ENCODE data around the gene RRAGD.
A peak's percentile ranks its signal among the peaks of the same experiment; 100 is the strongest.

Gene RRAGD

GRCh38 chr6:89415185-89415584 lies 3.1 kb upstream of the RRAGD start:
- no peak for TF ChIP-seq CTCF (IDR thresholded peaks at IDR 0.05; ENCODE audit: low read depth, low read length, missing control alignments)
- in situ Hi-C loops (cut with HindIII; ENCODE audit: low sequenced_read_pairs) = no loop called here
- DNase-seq (ENCODE audit: low read depth) = no peak
- no peak overlapping the region for H3K4me3 ChIP-seq (ENCODE audit: low read depth, low read length)

- H3K4me3 ChIP-seq (ENCODE audit: low read depth, low read length) = no peak overlapping the region
- in situ Hi-C loops (cut with HindIII; ENCODE audit: low sequenced_read_pairs) = no loop called here
- DNase-seq (ENCODE audit: low read depth) = no peak
- no peak for TF ChIP-seq CTCF (IDR thresholded peaks at IDR 0.05; ENCODE audit: low read depth, low read length, missing control alignments)
Measured at GRCh38 chr6:89414215-89414614, 2.1 kb upstream of the RRAGD start.

GRCh38 chr6:89413006-89413400 lies 930 bp upstream of the RRAGD start:
- no peak overlapping the region for H3K4me3 ChIP-seq (ENCODE audit: low read depth, low read length)
- no peak for TF ChIP-seq CTCF (IDR thresholded peaks at IDR 0.05; ENCODE audit: low read depth, low read length, missing control alignments)
- in situ Hi-C loops (cut with HindIII; ENCODE audit: low sequenced_read_pairs) = no loop called here
- DNase-seq (ENCODE audit: low read depth) = no peak

GRCh38 chr6:89411145-89412070 lies 665 bp downstream of the RRAGD start:
- DNase-seq (ENCODE audit: low read depth) = no peak
- in situ Hi-C loops (cut with HindIII; ENCODE audit: low sequenced_read_pairs) = no loop called here
- no peak for TF ChIP-seq CTCF (IDR thresholded peaks at IDR 0.05; ENCODE audit: low read depth, low read length, missing control alignments)
- peak overlapping the region; percentile 47 for H3K4me3 ChIP-seq (ENCODE audit: low read depth, low read length)

- TF ChIP-seq CTCF (IDR thresholded peaks at IDR 0.05; ENCODE audit: low read depth, low read length, missing control alignments) = no peak
- peak overlapping the region; percentile 47 for H3K4me3 ChIP-seq (ENCODE audit: low read depth, low read length)
- in situ Hi-C loops (cut with HindIII; ENCODE audit: low sequenced_read_pairs) = no loop called here
- DNase-seq (ENCODE audit: low read depth) = no peak
Measured at GRCh38 chr6:89410788-89411144, 1.3 kb downstream of the RRAGD start.

GRCh38 chr6:89410231-89410761 lies 1.8 kb downstream of the RRAGD start:
- TF ChIP-seq CTCF (IDR thresholded peaks at IDR 0.05; ENCODE audit: low read depth, low read length, missing control alignments) = no peak
- no peak overlapping the region for H3K4me3 ChIP-seq (ENCODE audit: low read depth, low read length)
- in situ Hi-C loops (cut with HindIII; ENCODE audit: low sequenced_read_pairs) = no loop called here

More at GRCh38 chr6:89410231-89410761, 1.8 kb downstream of the RRAGD start:
- no peak for DNase-seq (ENCODE audit: low read depth)
